CD4-positive, alpha-beta T cell treated with Interleukin-17A for 1 hour (primary cell): ENCODE measurements around the gene DNAJB11.

Experiments
- DNase-seq: peaks from one replicate; pipeline ENCODE4 v3.0.0-alpha.2; 2020

DNAJB11 gene

GRCh38 chr3:186598108-186598784 lies 27.7 kb downstream of the DNAJB11 start:
- no peak for DNase-seq

GRCh38 chr3:186598794-186599141 lies 28.2 kb downstream of the DNAJB11 start:
- DNase-seq, result no peak

GRCh38 chr3:186599142-186599784 lies 28.7 kb downstream of the DNAJB11 start:
- DNase-seq, result no peak

GRCh38 chr3:186599785-186600166 lies 29.3 kb downstream of the DNAJB11 start:
- no peak for DNase-seq

- no peak for DNase-seq
Measured at GRCh38 chr3:186600896-186601295, 30.4 kb downstream of the DNAJB11 start.

GRCh38 chr3:186603159-186603558 lies 32.6 kb downstream of the DNAJB11 start:
- no peak for DNase-seq

- DNase-seq, result no peak
Measured at GRCh38 chr3:186605078-186605477, 34.6 kb downstream of the DNAJB11 start.

- no peak for DNase-seq
Measured at GRCh38 chr3:186605561-186606545, 35.3 kb downstream of the DNAJB11 start.

GRCh38 chr3:186608624-186609215 lies 38.2 kb downstream of the DNAJB11 start:
- DNase-seq, result no peak

GRCh38 chr3:186609247-186609868 lies 38.8 kb downstream of the DNAJB11 start:
- no peak for DNase-seq

GRCh38 chr3:186612065-186612464 lies 41.5 kb downstream of the DNAJB11 start:
- no peak for DNase-seq

- DNase-seq, result no peak
Measured at GRCh38 chr3:186612721-186613636, 42.5 kb downstream of the DNAJB11 start, which contains the start of gene AHSG. TSS of gene AHSG (plus strand) at chr3:186613060. CDS start at chr3:186613142, 82 bp downstream.

- DNase-seq, result no peak
Measured at GRCh38 chr3:186613637-186614265, 43.2 kb downstream of the DNAJB11 start.

- peak; percentile 4 for DNase-seq
Measured at GRCh38 chr3:186614266-186614596, 43.7 kb downstream of the DNAJB11 start.

- peak; percentile 81 for DNase-seq
Measured at GRCh38 chr3:186614597-186615483, 44.3 kb downstream of the DNAJB11 start.

GRCh38 chr3:186616299-186616617 lies 45.7 kb downstream of the DNAJB11 start:
- DNase-seq, result no peak

- peak; percentile 86 for DNase-seq
Measured at GRCh38 chr3:186617036-186617946, 46.8 kb downstream of the DNAJB11 start.

GRCh38 chr3:186618318-186618938 lies 47.9 kb downstream of the DNAJB11 start:
- DNase-seq, result no peak

- no peak for DNase-seq
Measured at GRCh38 chr3:186619787-186620212, 49.3 kb downstream of the DNAJB11 start.
